GM08714 (cell line): ENCODE data around the gene CKAP5.

Experiments
- H3K4me3 ChIP-seq: fragments of 200-500 bp; sonication (Bioruptor generic); 2 replicates; pipeline ENCODE4 v1.5.1; 2014; ENCODE audit warnings: mild to moderate bottlenecking, low read length, inconsistent platforms
- ZNF274 ChIP-seq: IDR thresholded peaks from 2 replicates; pipeline ENCODE4 v1.6.1; 2012; ENCODE audit warnings: mild to moderate bottlenecking, low read depth, low read length

CKAP5 gene

GRCh38 chr11:46762248-46762647 is 83.8 kb downstream of the CKAP5 start:
- no peak for TF ChIP-seq ZNF274
- H3K4me3 ChIP-seq: no peak overlapping the region

DNA sequence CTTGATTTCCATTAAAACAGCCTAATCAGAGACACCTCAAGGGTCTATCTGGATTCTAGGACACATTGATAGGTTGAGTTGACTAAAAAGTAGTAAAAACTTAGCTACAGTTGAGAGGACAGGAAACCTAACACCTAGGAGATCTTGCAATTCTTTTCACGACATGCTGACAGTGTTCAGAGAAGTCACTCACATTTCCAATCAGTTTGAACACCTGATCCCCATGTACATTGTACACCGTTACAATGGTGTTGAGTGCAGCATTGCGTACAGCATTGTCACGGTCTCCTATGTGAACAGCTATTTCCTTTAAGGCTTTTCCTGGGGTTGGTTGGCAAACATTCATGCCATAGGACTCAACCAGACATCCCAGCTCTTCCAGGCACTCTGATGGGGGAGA is 84.3 kb downstream of the CKAP5 start:
- H3K4me3 ChIP-seq: no peak overlapping the region
- TF ChIP-seq ZNF274: no peak

DNA sequence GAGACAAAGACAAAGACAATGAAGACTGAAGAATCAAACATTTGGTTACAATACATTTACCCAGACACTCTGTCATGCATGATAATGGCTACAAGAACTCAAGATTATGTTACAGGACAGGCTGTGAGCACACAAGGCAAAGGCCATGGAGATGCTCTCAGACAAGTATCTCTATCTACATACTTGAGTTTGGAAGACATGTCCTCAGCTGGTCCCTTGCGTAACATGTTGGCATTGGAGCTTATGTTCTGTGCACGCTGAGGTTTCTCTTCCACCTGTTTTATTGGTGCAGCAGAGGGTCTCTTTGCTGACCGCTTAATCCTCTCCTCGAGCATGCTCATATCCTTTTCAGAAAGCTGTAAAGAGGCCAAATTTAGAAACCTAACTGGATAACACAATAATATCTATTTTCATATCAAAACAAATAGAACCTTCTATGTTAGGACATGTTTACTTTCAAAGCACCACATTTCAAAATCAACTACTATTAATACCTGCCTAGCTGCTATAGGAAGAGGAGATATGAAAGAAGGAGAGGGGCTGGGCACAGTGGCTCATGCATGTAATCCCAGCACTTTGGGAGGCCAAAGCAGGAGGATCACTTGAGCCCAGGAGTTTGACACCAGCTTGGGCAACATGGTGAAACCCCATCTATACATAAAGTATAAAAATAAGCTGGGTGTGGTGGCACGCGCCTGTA is 85.5 kb downstream of the CKAP5 start:
- TF ChIP-seq ZNF274: no peak
- H3K4me3 ChIP-seq: no peak overlapping the region

DNA sequence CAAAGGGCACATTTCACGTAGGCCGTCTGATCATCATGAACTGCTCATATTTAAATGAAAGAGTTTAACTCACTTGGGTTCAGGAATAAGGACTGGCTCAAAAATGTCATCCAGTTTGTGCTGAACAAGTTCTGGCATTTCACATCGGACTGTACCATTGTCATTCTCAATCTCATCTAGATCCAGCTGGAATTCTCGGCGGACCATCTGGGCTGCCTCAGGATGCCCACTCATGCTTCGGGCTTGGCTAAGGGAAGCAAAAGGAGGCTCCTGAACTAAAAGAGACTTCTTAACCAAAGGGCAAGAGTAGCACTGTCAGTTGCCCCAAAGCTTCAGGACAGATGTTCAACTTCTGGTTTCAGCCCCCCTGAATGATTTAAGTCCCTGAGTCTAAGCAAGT is 86.9 kb downstream of the CKAP5 start:
- no peak overlapping the region for H3K4me3 ChIP-seq
- TF ChIP-seq ZNF274: no peak

- TF ChIP-seq ZNF274: no peak
- no peak overlapping the region for H3K4me3 ChIP-seq
Measured at GRCh38 chr11:46755962-46756361, 90.1 kb downstream of the CKAP5 start.

- TF ChIP-seq ZNF274: no peak
- H3K4me3 ChIP-seq: no peak overlapping the region
Measured at GRCh38 chr11:46747150-46747549, 98.9 kb downstream of the CKAP5 start.

GRCh38 chr11:46745995-46746394 is 100.1 kb downstream of the CKAP5 start:
- no peak overlapping the region for H3K4me3 ChIP-seq
- no peak for TF ChIP-seq ZNF274

DNA sequence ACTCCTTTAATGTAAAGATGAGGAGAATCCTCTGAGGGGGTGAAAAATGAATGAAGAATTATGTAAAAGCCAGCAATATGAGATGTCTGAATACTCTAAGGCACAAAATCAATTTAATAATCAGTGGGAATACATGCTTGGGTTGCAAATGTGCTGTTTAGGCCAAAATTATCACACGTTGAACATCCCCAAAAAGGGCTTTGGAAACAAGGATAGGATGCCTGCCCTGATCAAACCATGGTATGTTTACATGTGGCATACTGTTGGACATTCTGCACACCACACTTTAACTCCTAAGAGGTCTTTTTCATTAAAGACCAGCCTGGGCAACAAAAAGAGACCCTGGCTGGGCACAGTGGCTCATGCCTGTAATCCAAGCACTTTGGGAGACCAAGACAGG is 100.8 kb downstream of the CKAP5 start:
- no peak for TF ChIP-seq ZNF274
- no peak overlapping the region for H3K4me3 ChIP-seq

DNA sequence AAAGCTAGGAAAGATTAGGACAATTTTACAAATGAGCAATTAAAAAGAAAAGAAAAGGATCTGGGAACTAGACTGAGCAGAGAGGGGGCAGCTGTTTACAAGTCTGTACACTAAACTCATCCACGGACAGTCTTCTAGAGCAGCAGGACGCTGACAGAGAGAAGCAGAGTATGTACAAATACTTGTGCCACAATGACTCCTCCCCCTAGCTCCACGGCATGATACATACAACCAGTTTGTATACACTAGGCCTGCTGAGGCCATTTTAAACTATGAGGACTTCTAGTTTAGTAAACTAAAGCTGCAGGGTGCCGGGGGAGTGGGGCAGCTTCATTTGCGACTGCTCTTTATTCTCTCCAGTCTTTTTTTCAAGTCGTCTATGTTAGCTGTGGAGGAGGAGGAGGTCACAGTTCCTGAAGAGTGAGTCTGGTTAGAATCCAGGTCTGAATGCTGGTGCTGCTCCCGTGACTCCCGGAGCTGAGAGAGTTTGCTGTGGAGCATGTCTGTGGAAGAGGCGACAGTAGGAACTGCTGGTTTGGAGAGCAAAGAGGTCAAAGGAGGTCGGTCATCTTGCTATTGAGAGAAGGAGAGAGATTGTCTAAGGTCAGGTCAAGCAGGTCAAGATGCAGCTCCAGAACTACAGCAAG is 102.3 kb downstream of the CKAP5 start:
- no peak overlapping the region for H3K4me3 ChIP-seq
- TF ChIP-seq ZNF274: no peak

- H3K4me3 ChIP-seq: no peak overlapping the region
- no peak for TF ChIP-seq ZNF274
Measured at GRCh38 chr11:46743043-46743442, 103.0 kb downstream of the CKAP5 start.

GRCh38 chr11:46741600-46742484 is 104.2 kb downstream of the CKAP5 start:
- H3K4me3 ChIP-seq: no peak overlapping the region
- TF ChIP-seq ZNF274: no peak

DNA sequence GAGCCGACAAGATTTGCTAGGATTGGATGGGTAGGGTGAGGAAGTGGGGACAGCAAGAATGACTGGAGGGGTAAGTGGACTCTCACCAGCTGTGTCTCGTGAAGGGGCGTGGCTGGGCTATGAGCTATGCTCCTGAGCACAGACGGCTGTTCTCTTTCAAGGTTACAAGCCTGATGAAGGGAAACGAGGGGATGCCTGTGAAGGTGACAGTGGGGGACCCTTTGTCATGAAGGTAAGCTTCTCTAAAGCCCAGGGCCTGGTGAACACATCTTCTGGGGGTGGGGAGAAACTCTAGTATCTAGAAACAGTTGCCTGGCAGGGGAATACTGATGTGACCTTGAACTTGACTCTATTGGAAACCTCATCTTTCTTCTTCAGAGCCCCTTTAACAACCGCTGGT is 107.2 kb downstream of the CKAP5 start:
- no peak for TF ChIP-seq ZNF274
- H3K4me3 ChIP-seq: no peak overlapping the region

DNA sequence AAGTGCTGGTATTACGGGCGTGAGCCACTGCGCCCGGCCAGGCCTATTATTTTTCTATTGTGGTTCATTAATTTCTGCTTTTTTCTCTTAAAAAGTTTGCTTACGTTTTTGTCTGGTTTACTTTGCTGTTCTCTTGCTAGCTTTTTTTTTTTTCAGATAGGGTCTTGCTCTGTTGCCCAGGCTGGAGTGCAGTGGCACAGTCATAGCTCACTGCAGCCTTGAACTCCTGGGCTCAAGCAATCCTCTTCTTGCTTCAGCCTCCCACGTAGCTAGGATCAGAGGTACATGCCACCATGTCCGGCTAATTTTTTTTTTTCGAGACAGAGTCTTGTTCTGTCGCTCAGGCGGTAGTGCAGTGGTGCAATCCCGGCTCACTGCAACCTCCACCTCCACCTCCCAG is 108.4 kb downstream of the CKAP5 start:
- TF ChIP-seq ZNF274: no peak
- H3K4me3 ChIP-seq: no peak overlapping the region

DNA sequence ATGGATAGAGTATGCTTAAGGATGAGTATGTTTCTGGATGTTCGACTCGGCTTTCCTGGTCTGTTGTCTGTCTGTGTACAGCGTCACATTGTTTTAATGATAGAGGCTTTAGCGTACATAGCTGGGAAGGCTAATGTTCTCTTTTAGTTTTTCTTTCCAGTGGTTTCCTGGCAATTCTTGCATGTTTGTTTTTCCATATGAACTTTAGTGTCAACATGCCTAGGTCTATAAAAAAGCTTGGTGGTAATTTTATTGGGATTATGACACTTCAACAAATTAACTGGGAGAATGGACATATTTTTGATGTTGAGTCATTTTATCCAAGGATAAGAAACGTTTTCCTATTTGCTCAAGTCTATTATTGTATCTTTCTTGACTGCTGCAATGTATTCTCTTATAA is 109.5 kb downstream of the CKAP5 start:
- no peak for TF ChIP-seq ZNF274
- no peak overlapping the region for H3K4me3 ChIP-seq

DNA sequence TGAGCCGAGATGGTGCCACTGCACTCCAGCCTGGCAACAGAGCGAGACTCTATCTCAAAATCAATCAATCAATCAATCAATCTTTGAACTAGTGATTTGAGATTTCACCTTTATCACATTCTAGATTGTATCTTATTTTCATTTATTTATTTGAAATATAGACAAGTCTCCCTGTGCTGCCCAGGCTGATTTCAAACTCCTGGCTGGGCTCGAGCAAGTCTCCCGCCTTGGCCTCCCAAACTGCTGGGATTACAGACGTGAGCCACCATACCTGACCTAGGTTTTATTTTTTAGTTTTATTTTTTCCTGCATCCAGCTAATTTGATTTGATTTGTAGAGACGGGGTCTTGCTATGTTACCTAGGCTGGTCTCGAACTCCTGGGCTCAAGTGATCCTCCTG is 109.9 kb downstream of the CKAP5 start:
- no peak for TF ChIP-seq ZNF274
- no peak overlapping the region for H3K4me3 ChIP-seq
